ENCODE results near the gene HS6ST1.

Gene HS6ST1

DNA sequence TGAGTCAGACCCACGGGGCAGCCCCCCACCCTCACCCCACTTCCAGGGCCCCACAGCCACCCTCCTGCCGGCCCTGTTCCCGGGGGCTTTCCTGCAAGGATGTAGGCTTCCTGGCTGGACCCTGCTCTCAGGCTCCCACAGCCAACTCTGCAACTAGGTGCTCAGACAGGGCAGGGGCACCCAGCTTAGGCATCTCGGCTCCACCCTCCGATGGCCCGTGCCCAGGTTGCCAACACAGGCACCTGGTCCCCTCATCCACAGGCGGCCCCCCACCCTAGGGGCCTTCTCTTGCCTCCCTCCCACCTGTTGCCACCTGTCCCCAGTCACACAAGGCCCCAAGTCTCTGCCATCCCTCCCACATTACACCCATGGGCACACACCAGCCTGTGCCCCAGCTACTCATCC lies 34.6 kb downstream of the HS6ST1 start:
- DNase-seq (ENCODE audit: low spot score) (no peak), FAIRE-seq (no peak)

DNA sequence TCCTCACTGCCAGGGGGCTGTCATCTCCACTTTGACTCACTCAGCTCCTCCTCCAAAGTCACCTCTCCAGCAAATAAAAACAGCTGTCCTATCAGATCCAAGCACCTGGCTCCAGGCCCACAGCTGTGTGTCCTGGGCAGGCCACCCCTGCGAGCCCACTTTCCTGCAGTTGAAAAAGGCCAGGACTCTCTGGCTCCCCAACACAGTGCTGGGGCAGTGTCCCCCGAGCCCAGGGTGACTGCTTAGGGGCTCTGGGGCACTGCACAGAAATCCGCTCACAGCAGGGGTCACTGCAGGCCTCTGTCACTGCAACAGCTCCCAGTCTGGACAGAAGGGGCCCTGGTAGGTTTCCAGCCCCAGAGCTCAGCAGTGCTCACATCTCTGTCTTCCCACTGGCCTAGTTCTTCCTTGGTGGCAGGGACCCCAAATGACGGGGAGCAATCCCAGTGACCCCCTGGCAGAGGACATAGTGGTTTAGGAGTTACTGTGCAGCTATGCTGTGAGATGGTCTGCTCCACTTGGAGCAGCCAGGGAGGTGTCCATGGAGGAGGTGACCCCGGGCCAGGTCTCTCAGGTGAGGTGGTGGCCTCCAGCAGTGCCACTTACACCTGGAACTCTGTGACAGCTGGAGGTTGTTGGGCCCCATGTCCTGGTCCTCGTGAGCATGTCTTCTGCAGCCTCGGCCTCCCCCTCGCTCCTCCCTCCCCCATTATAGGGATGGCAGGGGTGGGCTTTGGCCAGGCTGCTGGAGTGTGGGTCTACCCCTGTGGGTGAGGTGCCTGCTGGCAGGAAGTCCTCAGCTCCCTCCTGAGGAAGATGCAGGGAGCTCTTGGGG lies 35.5 kb downstream of the HS6ST1 start:
- DNase-seq (ENCODE audit: low spot score) (no peak), FAIRE-seq (no peak)

DNA sequence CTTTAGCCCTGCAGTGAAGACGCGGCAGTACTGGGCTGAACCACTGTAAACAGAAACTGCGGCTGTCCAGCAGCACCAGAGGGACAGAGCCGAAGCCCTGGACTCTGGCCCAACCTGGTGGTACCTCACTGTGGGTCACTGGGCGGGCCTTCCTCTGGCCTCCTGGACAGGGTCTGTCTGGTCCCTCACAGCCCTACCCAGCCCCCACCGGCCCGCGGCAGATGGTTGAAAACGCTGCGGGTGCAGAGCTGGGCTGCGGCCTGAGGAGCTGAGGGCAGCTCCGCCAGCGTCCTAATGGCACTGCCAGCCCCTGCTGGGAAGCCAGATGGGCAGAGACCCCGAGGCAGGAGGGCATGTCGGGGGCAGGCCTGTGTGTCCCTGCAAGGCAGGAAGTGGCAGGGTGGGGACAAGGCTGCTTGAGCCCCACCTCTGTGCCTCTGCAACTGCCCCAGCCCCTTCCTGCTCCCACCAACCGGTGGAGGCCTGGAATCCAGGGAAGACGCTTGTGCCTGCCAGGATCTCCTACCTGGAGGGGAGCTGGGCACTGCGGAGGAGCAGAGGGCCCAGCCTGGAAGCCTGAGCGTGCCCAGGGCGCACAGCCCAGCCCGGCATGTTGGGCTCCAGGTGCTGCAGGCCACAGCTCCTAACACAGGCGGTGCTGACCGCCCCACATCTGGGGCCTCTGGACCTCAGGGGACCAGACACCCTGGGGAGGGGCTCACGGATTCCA lies 36.3 kb downstream of the HS6ST1 start:
- DNase-seq (ENCODE audit: low spot score) (no peak), FAIRE-seq (no peak)

DNA sequence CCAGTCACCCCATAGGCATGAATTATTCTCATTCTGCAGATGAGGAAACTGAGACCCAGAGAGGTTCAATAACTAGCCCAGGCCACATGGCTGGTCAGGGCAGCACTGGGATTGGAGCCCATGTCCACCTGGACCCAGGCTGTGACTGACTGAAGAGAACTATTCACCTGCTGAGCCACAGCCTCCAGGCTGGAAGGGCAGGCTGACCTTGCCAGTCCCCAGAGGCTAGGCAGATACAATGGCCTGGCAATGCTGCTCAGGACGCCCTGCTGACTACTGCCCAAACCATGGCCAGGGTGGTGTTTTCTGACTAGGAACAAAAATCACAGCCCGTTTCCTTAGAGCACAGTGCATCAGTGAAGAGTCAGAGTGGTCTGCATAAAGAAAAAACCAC lies 36.8 kb downstream of the HS6ST1 start:
- no peak for DNase-seq (ENCODE audit: low spot score)
- FAIRE-seq: no peak

DNA sequence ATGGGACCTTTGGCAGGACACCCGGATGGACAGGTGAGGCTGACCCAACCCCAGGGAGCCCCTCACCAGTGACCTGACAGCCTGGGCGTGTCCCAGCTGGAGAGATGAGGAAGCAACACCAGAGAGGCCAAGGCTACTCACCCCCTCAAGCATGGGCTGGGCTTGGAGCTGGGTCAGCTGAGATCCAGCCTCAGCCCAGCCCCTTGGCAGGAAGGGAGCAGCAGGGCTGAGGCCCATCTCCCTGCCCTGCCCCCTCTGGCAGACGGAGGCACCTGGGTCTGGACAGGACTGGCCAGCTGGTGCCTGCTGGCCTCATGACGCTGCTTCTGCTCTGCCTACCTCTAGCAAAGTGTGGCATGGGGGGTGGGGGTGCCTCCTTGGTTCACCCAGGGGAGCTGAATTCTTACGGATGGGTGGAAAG lies 37.8 kb downstream of the HS6ST1 start:
- no peak for DNase-seq (ENCODE audit: low spot score)

DNA sequence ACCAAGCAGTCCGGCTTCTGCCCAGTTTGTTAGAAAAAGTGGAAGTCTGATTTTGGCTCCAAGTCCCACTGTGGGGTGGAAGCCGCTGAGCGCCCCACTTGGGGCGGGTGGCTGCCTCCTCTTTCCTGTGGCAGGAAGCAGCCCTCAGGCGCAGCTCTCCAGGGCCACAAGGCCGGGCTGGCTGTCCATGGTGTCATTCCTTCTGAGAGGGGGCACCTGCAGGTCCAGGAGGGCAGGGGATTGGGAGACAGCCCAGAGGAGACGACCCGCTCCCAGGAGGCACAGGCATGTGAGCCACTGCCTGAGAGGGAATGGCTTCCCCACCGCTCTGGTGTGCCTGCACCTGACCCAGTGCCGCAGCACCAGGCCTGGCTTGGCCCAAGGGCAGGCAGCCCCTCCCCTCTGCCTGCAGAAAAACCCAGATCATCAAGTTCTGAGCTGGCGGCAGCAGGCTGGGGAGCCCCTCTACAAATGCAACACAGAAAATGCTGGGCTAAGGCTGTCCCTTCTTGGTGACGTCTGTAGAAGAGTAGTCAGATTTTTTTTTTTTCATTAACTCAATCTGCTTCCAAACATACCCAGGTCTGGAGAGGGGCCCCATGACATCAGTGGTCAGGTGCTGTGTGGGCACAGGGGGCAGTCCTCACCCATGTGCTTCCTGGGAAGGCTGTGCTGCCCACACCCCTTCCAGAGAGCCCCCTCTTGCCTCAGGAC lies 38.4 kb downstream of the HS6ST1 start:
- FAIRE-seq (no peak), DNase-seq (ENCODE audit: low spot score) (no peak)

More for the DNA sequence above, 37.8 kb downstream of the HS6ST1 start:
- no peak for FAIRE-seq

DNA sequence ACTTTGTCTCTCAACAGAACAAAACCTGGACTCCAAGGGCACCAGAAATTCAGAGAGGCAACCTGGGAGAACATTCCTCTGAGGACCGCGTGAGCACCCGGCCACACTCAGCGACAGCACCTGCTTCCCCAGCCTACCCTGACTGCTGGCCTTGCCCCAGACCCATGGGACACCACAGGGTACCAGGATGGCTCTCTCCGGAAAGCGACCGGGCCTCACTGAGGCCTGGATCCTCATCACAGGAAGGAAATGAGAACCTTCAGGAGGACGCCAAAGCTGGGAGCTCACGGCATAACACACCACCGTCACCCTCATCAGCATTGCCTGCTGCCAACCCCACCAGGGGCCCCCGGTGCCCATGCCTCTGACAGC lies 38.9 kb downstream of the HS6ST1 start:
- DNase-seq (ENCODE audit: low spot score) (no peak), FAIRE-seq (no peak)

DNA sequence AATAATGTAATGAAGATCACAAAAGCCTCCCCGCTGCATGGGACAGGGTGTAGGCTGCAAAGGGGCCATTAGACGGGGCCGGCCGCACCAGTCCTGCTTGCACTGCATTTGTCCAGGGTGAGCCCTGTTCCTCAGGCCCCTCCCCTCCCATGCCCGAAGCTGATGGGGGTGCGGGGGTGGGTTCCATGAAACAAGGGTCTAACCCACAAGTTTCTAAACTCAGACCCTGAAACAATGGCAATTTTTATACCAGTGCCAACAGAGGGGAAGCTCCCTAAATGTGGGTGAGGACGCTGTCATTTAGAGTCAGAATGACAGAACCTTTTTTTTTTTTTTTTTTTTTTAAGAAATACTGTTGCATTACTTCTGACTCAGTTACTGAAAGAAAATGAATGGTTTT lies 39.7 kb downstream of the HS6ST1 start:
- DNase-seq (ENCODE audit: low spot score): no peak
- FAIRE-seq: no peak

DNA sequence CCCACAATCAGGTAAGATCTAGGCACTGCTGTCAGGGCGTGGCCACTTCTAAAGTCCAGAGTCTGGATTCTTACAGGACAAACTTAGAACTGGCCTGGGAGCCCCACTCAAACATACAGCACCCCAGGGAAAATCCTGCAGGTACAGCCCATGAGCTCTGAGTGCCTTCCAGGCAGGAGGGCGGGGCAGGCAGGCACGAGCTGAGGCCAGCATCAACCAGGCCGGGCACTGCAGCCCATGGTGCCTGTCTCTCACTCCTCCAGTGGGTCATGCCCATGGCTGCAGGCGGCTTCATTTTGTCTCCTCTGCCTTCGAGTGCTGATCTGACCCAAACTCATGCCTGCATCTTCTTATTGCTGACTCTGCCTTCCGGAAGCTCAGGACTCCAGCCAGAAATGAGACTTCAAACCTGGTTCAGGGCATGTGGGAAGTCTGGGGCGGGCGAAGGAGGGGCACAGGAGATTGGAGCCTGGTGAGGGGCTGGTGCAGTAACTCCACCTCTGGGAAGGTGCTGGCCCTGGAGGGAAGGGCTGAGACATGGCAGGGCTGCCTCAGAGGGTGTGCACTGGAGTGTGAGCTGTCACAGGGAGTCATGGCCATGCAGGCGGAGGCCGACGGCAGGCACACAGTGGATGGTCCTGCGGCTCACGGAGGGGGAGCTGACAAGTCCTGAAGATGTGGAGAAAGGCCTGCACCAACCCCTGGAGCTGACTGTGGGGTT lies 40.5 kb downstream of the HS6ST1 start:
- DNase-seq (ENCODE audit: low spot score) (no peak), FAIRE-seq (no peak)

DNA sequence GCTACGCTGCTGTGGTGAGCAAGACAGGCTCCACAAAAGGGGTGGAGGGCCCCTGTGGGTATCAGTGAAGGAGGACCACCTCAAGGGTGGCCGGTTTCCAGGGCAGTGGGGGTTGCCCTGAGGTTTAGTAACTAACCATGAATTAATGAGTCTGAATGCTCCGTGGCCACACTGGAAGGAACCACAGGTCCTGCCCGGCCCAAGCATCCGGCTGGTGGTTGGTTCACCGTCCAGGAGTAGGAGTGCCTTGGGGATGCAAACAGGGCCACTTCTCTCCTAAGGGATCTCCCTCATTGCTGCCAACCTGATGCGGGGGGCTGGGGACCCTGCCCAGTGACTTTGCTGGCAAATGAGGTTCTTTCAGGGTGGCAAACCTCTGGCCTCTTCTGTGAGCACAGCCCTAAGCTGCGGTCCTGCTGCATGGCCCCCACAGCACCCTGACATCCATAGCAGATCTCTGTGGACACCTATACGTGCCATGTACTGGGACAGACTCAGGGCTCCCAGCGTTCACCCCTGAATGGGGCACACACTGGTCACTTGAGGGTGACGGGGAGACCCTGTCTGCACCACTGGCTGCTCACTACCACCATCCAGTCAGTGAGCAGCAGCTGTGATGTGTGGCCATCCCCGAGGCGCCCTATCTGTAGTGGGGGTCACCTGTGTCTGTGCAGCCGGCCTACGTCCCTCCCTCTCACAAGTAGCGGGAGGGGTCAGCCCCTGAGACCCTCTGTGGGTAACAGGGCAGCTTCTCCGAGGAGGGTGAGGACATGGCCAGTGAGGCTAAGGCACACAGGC lies 41.6 kb downstream of the HS6ST1 start:
- FAIRE-seq: no peak

DNA sequence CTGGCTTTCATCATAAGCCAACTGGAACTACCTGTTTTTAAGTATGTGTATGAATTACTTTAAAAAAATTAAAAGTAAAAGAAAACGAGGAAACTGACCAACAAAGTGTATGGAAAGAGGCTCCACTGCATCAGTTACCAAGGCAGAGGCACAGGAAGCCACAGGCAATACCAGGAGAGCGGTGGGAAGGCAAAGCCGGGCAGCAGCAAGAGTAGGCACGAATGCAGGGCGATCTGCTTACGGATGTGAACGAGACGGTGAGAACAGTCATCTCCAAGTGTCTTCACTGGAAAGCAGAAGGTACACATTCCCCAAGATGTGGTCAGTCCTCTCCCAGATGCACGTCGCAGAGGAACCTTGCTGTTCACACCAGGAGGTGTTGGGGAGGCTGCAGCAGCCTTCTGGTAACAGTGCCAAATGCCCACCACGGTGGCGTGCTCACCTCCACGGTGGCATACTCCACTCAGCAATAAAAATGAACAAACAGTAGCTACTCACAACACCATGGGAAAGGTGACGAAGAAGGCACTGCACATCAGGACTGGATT lies 43.1 kb downstream of the HS6ST1 start:
- FAIRE-seq (no peak), DNase-seq (ENCODE audit: low spot score) (no peak)

More for the DNA sequence above, 41.6 kb downstream of the HS6ST1 start:
- no peak for DNase-seq (ENCODE audit: low spot score)

DNA sequence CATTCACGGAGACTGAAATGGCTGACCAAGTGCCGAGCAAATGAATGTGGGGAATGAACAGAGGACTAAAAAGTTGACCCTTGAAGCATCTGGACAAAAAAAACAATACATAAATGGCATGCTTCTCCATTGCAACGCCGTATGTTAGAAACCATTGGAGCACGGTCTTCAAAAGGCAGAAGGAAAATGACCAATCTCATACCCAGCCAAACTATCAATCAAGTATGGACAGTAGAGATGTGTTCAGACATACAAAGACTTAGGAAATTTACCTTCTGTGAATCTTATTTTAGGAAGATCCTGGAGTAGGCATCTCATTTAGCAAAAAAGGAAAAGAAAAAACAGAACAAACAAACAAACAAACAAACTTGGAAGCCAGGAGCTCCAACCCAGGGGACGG lies 44.5 kb downstream of the HS6ST1 start:
- FAIRE-seq (no peak), DNase-seq (ENCODE audit: low spot score) (no peak)

DNA sequence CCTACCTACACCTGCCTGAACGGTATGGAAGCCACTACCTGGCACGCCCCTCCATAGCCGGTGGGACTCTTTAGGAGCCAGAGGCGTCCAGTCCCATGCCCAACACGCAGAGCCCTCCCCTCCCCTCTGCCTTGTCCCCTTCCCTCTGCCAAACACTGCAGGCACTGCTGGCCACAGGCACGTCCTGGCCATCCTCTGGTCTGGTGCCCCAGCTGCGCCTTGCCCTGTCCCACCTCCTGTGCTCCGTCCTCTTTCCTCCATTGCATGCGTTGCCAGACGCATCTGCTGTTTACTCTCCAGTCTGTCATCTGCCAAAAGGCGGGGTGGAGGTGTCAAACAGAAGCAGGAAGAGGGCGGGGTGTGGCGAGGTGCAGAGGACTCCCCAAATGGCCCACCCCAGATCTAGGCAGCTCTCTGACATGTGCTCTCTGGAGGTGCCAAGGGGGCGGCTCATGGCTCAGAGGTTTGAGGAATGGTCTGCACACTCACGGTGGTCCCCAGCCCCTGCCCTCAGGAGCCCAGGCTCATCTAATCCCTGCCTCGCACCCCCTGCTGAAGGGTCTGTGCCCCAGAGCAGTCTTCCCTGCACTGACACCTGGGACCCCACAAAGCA lies 45.1 kb downstream of the HS6ST1 start:
- FAIRE-seq: no peak

DNA sequence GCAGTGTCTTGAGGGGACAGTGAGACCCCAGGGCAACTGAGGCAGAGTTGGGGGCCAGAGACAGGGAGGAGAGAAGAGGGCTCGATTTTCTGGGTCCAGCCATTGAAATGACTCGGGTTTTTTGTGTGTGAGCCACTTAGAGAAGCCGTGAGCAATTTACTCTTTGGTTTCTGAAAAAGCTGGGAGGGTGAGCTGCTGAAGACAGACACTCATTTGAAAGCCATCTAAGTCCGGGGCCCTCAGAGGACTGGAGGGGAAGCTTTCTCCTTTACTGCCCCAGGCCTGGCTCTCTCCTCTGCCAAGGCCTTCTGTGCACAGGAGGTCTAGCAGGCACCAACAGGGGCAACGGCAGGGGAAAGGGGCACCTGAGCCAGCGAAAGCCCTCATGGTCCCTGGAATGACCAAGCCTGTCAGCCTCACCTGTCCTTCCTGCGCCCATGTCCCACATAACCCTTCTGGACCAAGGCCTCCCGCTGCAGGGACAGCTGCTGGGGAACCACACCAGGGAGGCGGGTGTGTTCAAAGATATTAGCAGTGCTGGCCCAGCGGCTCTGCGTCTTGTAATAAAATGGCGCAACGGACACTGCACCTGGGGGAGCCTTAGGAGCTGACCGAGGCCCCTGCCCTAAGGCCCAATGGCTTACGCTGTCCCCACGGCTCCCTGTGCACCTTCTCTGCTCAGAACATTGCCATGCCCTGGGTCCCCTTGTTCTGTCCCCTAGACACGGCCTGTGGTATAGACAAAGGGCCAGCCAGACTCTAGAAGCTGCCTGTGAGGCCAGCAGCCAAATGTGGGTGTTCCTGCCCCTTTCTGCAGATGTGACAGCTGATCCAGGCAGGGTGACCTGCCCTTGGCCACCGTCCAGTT lies 45.8 kb downstream of the HS6ST1 start:
- FAIRE-seq: no peak
- DNase-seq (ENCODE audit: low spot score): no peak

More for the DNA sequence above, 45.1 kb downstream of the HS6ST1 start:
- DNase-seq (ENCODE audit: low spot score): no peak

DNA sequence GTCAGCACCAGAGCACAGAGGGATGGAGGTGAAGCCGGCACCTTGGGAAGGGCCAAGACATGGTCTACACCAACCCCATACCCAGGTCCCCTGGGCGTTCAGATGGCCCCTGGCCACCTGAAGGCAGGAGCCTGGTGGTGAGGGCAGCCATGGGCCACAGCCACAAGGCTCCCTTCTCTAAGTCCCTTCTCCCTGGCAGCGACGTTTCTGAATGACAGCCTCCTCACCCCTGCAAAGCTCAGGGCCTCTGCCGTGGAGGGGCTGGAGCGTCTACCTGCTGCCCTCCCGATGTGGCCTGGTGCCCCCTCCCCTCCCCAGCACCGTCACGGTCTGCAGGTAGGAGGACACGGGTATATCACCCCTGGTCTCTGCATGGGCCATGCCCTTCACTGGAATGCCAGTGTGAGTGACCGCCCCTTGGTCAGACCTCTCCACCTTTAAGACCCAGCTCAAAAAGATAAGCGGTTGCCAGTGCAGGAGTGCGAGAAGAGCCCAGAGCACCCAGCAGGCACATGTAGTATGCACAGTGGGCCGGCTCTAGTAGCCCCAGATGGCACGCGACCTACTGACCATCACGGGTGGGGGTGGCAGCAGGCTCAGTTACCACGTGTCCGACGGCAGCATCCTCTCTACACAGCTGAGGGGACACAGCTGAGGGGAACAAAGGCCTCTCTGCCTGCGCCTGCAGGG lies 46.6 kb downstream of the HS6ST1 start:
- DNase-seq (ENCODE audit: low spot score): no peak
- FAIRE-seq: no peak

DNA sequence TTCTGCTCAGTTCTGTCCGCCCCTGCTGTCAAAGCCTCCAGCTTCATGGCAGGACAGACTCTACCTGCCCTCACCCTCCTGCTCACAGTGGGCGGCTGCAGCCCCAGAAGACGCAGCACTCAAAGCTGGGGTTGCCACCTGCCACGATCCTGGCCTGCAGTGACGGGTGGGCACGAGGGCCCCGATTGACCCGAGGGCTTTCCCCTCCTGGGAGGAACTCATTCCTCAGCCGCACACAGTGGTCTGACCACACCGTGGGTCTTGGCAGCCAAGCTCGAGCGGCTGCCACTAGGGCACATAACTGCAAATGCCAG lies 47.1 kb downstream of the HS6ST1 start:
- FAIRE-seq (no peak), DNase-seq (ENCODE audit: low spot score) (no peak)

DNA sequence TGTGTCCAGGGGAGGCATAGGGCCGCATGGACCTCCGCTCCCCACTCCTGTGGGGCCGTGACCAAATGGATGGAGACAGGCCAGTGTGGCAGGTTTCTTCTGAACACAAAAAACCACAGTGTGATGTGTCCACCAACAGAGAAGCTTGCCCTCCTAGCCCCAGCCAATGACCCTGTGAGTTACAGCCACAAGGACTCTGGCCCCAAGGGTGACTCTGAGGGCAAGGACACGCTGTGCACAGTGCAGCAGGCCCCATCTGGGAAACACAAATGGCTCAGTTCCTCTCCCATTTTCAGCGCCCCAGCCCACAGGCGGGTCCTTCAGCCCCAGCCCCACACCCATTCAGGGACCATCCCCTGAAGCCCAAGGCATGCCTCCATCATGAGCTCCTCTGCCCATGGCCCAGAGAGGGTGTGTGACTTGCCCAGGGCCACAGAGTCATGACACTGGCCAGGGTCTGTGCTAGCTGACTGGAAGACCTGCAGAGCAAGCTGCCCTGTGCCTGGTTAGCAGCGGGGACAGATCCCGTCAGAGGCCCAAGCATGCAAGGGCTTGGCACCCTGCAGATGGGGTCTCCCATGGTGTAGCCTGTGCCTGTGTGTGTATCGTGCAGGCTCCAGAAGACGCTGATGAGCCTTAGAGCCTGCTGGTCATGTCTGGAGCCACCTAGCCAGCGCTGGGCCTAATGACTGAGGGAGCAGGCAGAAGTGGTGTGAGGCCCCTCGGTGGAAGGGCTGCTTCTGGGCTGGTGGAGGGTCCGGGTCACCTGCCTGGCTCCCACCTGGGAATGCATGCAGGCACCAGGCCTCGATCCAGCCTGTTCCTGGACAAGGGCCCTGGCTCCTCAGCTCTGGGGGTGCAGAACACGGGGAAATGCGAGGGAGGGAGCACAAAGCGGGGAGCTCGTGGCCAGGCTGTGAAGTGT lies 47.7 kb downstream of the HS6ST1 start:
- DNase-seq (ENCODE audit: low spot score) (no peak), FAIRE-seq (no peak)

Data from RCC 7860 (cell line).